ENCODE results near the gene NKIRAS1. TPM values are rescaled to one million over a fixed set of nuclear protein-coding genes. Genes with fewer than 3 reads are reported as not detected.

The NKIRAS1 gene
- total and polyA plus RNA-seq, 9 donors: 8.7 to 18.9 (median 13.4) TPM

DNA sequence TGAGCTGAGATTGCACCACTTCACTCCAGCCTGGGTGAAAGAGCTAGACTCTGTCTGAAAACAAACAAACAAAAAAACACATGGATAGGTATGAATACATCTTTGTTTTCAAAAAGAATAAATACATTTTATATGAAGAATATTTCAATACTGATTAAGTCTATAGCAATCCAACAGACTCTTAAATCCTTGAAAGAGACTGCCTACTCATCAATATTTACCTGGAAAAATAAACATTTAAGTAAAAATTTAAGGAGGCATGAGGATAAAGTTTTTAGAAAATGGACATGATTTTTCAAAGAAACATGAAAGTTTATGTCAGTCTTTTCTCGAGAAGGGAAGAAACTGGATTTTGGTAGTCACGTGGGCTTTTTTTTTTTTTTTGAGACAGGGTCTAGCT lies 5.4 kb downstream of the NKIRAS1 start:
- H3K9me3 ChIP-seq: no peaks in the 10 kb centered on the region
- no peak overlapping the region for H3K4me3 ChIP-seq
- DNase-seq: no peak
- intact Hi-C loops (cut with DNase I): no loop called here
- H3K27ac ChIP-seq: no peak overlapping the region
- H3K4me1 ChIP-seq (ENCODE audit: insufficient read depth): peaks cover 4% of the 10 kb centered on the region
- H3K27me3 ChIP-seq: no peaks in the 10 kb centered on the region
- H3K36me3 ChIP-seq: no peaks in the 10 kb centered on the region
- TF ChIP-seq POLR2A (IDR thresholded peaks at IDR 0.05) (no peak), EP300 (IDR thresholded peaks at IDR 0.05) (no peak)
- TF ChIP-seq, protein P1, sequence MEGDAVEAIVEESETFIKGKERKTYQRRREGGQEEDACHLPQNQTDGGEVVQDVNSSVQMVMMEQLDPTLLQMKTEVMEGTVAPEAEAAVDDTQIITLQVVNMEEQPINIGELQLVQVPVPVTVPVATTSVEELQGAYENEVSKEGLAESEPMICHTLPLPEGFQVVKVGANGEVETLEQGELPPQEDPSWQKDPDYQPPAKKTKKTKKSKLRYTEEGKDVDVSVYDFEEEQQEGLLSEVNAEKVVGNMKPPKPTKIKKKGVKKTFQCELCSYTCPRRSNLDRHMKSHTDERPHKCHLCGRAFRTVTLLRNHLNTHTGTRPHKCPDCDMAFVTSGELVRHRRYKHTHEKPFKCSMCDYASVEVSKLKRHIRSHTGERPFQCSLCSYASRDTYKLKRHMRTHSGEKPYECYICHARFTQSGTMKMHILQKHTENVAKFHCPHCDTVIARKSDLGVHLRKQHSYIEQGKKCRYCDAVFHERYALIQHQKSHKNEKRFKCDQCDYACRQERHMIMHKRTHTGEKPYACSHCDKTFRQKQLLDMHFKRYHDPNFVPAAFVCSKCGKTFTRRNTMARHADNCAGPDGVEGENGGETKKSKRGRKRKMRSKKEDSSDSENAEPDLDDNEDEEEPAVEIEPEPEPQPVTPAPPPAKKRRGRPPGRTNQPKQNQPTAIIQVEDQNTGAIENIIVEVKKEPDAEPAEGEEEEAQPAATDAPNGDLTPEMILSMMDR (IDR thresholded peaks at IDR 0.05): no peak
- WGBS, 3 donors: 94 to 95% (median 95%) methylated on average over 2 of the region's 2 CpGs

DNA sequence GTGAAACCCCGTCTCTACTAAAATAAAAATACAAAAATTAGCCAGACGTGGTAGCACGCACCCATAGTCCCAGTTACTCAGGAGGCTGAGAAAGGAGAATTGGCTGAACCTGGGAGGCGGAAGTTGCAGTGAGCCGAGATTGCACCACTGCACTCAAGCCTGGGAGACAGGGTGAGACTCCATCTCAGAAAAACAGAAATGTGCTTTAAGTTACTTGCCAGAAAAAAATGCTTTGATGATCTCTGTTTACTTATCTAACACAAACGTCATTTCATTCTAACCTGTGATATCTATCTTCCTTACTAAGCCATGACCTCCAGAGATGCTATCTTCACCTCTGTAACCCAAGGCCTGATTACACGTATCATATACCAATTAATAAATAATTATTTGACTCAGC lies 7.4 kb downstream of the NKIRAS1 start:
- intact Hi-C loops (cut with DNase I): loop anchor here in 1 of 4 donors (10.0 kb wide), 1 partner anchor 325 kb away; no protein-coding TSS in a partner anchor
- WGBS, 3 donors: 88 to 94% (median 90%) methylated on average over 7 of the region's 7 CpGs
- no peak for DNase-seq
- TF ChIP-seq, protein P1 (IDR thresholded peaks at IDR 0.05): no peak
- TF ChIP-seq EP300 (IDR thresholded peaks at IDR 0.05): no peak
- TF ChIP-seq POLR2A (IDR thresholded peaks at IDR 0.05): no peak
- no peak overlapping the region for H3K27ac ChIP-seq
- no peaks in the 10 kb centered on the region for H3K27me3 ChIP-seq
- H3K9me3 ChIP-seq: no peaks in the 10 kb centered on the region
- no peaks in the 10 kb centered on the region for H3K4me1 ChIP-seq (ENCODE audit: insufficient read depth)
- H3K4me3 ChIP-seq: no peak overlapping the region
- no peaks in the 10 kb centered on the region for H3K36me3 ChIP-seq

DNA sequence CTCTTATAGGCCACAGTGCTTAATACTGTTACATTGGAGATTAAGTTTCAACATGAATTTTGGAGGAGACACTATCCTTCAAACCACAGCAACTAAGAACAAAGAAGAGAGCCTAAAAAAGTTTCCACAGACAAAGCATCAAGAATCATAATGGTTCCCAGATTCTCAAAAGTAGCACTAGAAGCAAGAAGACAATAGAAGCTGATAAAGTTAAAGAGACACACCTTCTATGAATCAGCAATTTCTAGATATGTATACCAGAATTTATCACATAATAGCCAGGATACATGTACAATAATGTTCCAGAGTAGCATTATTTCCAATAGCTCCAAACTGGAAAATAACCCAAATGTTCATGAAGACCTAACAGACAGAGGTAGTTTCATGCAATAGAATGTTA lies 12.2 kb downstream of the NKIRAS1 start:
- no peak for TF ChIP-seq POLR2A (IDR thresholded peaks at IDR 0.05)
- TF ChIP-seq EP300 (IDR thresholded peaks at IDR 0.05): no peak
- H3K36me3 ChIP-seq: no peaks in the 10 kb centered on the region
- H3K4me3 ChIP-seq: no peak overlapping the region
- H3K27ac ChIP-seq: no peak overlapping the region
- no peaks in the 10 kb centered on the region for H3K27me3 ChIP-seq
- intact Hi-C loops (cut with DNase I): loop anchor here in 1 of 4 donors (10.0 kb wide), 1 partner anchor 330 kb away; no protein-coding TSS in a partner anchor
- no peak for DNase-seq
- H3K4me1 ChIP-seq (ENCODE audit: insufficient read depth): no peaks in the 10 kb centered on the region
- H3K9me3 ChIP-seq: no peaks in the 10 kb centered on the region

DNA sequence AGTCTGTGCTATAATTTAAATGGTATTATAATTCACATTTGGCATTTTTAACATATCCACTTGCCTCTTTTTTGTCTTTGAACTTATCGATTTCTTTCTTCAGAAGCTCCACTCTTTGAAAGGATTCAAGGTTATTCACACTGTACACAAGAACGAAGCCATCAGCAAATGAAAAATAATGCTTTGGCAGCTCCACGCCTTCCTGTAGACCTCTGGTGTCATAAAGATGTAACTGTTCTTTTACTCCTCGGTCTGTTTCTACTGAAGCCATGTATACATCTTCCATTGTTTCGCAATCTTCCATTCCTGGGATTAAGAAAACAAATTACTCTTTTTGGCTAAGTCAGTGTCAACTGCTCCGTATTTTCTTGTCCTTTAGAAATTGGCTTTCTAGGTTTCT lies 16.0 kb downstream of the NKIRAS1 start:
- no peaks in the 10 kb centered on the region for H3K27me3 ChIP-seq
- no peak overlapping the region for H3K27ac ChIP-seq
- intact Hi-C loops (cut with DNase I): loop anchor here in 1 of 4 donors (10.0 kb wide), 1 partner anchor 334 kb away; no protein-coding TSS in a partner anchor
- H3K4me3 ChIP-seq: no peak overlapping the region
- DNase-seq: no peak
- TF ChIP-seq, protein P1 (IDR thresholded peaks at IDR 0.05): no peak
- TF ChIP-seq POLR2A (IDR thresholded peaks at IDR 0.05) (no peak), EP300 (IDR thresholded peaks at IDR 0.05) (no peak)
- no peaks in the 10 kb centered on the region for H3K36me3 ChIP-seq
- H3K4me1 ChIP-seq (ENCODE audit: insufficient read depth): no peaks in the 10 kb centered on the region
- no peaks in the 10 kb centered on the region for H3K9me3 ChIP-seq
- 30 to 52% (median 41%) methylated on average over 6 of the region's 6 CpGs for WGBS, 3 donors

DNA sequence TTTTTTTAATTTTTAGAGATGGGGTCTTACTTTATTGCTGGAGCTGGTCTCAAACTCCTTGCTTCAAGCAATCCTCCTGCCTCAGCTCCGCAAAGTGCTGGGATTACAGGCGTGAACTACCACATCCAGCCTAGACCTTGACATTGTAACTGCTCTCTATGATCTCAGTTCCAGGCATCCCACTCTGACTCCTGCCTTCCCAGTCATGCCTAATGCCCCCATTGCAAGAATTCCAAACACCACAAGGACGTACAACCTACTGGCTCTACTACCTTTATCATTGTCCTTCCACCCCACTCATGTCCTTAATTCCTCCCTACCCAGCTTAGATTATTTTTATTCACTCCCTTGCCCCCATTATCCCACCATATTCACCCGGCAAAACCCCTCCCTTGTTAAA lies 21.6 kb downstream of the NKIRAS1 start:
- no peaks in the 10 kb centered on the region for H3K27me3 ChIP-seq
- no peak overlapping the region for H3K27ac ChIP-seq
- H3K36me3 ChIP-seq: no peaks in the 10 kb centered on the region
- H3K4me3 ChIP-seq: no peak overlapping the region
- WGBS, 3 donors: 94 to 95% (median 94%) methylated on average over 4 of the region's 4 CpGs
- no peaks in the 10 kb centered on the region for H3K9me3 ChIP-seq
- H3K4me1 ChIP-seq (ENCODE audit: insufficient read depth): no peaks in the 10 kb centered on the region
- intact Hi-C loops (cut with DNase I): loop anchor here in 1 of 4 donors (10.0 kb wide), 1 partner anchor 340 kb away; no protein-coding TSS in a partner anchor
- no peak for DNase-seq
- TF ChIP-seq, protein P1 (IDR thresholded peaks at IDR 0.05): no peak
- TF ChIP-seq EP300 (IDR thresholded peaks at IDR 0.05) (no peak), POLR2A (IDR thresholded peaks at IDR 0.05) (no peak)
